HL-60 (cell line): ENCODE data around the gene CTNNA2.

Experiments
- DNase-seq, 2 experiments: peaks; one replicate each; pipeline ENCODE4 v3.0.0-alpha.2; 2010 to 2020; ENCODE audit warnings: low read depth in 1 of 2, low spot score in 1 of 2
- H3K27ac ChIP-seq: fragments of 250-450 bp; sonication (Bioruptor Pico); replicated peaks from 2 replicates; pipeline ENCODE4 v1.5.1; 2020; ENCODE audit warnings: mild to moderate bottlenecking, moderate library complexity
- H3K27me3 ChIP-seq: fragments of 250-450 bp; sonication (Bioruptor Pico); 2 replicates; pipeline ENCODE4 v1.5.1; 2021; ENCODE audit warnings: mild to moderate bottlenecking, moderate library complexity; ENCODE audit not compliant: insufficient read depth, poor library complexity, severe bottlenecking
- H3K4me3 ChIP-seq: replicated peaks from 2 replicates; pipeline ENCODE4 v1.5.1; 2011; ENCODE audit warnings: mild to moderate bottlenecking, control low read depth, low read length; ENCODE audit not compliant: insufficient read depth
- CTCF ChIP-seq: IDR thresholded peaks from one replicate; pipeline ENCODE4 v1.5.1; 2011; ENCODE audit warnings: low read length, control low read depth, inconsistent platforms; ENCODE audit not compliant: insufficient read depth
- GABPA ChIP-seq: IDR thresholded peaks from 2 replicates; pipeline ENCODE4 v1.6.1; 2012; ENCODE audit warnings: low read depth
- POLR2AphosphoS5 ChIP-seq: IDR thresholded peaks from 2 replicates; pipeline ENCODE4 v1.6.1; 2012; ENCODE audit warnings: low read depth
- REST ChIP-seq: IDR thresholded peaks from 2 replicates; pipeline ENCODE4 v1.6.1; 2012; ENCODE audit warnings: low read depth; ENCODE audit not compliant: insufficient replicate concordance
- SPI1 ChIP-seq: IDR thresholded peaks from 2 replicates; pipeline ENCODE4 v1.6.1; 2012; ENCODE audit warnings: low read depth, mild to moderate bottlenecking, borderline replicate concordance

Gene CTNNA2

DNA sequence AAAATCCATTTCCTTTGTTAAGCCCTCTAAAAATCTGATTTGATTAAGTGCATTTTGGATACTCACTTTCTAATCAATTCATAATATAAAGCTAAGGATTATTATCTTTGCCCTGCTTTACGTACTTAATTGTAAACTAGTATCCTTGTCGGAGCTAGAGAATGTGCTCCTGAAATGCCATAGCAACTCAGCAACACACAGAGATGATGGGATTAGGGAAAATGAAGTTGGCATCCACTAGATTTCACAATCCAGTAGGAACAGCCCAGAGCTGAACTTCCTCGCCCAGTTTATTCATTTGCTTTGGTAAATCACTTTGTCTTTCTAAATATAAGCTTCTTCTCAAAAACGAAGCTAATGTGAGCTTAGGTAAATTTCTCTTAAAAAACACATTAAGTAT lies 386.3 kb downstream of the CTNNA2 start:
- TF ChIP-seq GABPA (no peak), POLR2AphosphoS5 (no peak), SPI1 (no peak), CTCF (no peak), REST (no peak)
- Histone ChIP-seq H3K4me3 (no peak overlapping the region), H3K27me3 (no peaks in the 10 kb centered on the region), H3K27ac (no peak overlapping the region)
- DNase-seq: no peak

DNA sequence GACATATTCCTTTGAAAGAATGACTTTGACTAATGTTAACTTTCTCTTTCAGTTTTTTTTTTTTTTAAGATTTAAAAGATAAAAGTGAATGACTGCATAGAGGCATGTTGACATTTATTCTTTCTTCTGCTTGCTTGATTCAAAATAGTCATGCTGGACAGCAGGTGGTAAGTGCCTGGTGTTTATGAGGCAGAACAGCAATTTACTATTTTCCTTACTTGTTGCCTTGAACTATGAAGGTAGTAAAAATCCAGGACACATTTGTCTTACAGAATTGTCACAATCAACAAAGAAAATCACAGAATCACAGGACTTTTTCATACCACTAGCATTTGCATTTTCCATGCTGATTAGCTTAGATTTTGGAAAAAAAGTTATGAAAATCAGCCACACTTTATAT lies 388.3 kb downstream of the CTNNA2 start:
- Histone ChIP-seq H3K27ac (no peak overlapping the region), H3K27me3 (no peaks in the 10 kb centered on the region), H3K4me3 (no peak overlapping the region)
- DNase-seq: no peak
- TF ChIP-seq CTCF (no peak), REST (no peak), POLR2AphosphoS5 (no peak), GABPA (no peak), SPI1 (no peak)

DNA sequence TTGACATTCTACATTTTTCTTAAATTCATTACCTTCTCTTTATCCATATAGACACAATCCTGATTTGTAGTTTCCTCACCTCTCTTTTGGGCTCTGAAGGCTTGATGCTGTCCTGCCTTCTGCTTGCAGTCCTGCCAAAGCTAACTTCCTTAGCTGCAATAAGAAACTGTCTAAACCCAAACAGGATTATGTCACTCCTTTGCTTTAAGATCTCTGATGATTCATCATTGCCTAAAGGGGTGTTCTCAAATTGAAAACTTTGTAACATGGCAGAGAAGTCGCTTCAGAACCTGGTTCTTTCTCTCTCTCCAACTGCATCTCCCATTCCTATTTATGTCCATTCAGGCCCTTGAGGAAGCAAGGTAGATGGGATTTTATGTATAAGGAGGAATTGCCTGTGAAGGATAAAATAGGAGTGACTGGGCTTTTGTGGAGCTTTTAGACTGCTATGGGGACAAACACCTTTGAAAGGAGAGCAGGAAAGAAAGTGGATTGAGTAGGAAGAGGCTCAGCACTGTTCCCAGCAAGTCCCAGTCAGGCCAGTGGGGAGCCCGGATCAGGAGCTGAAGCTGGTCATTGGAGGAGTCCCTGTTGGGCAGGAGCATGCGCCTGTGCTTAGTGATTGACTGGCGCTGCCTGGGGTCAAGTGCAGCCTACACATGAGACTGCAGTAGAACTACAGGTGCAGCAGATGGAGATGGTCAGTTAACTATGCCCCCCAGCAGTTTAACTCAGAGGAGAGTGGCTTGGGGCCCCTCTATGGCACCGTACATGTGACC lies 390.6 kb downstream of the CTNNA2 start:
- no peak overlapping the region for H3K4me3 ChIP-seq
- no peak for DNase-seq
- H3K27ac ChIP-seq: no peak overlapping the region
- TF ChIP-seq REST (no peak), SPI1 (no peak), CTCF (no peak), GABPA (no peak)
- H3K27me3 ChIP-seq: no peaks in the 10 kb centered on the region
